Adipocyte (in vitro differentiated cells): ENCODE results near the gene EVA1C.
"Not testable (repeated sequence)": the region's sequence is repeated elsewhere in the genome, so short reads cannot be mapped to it uniquely, and the experiment has no call there.

Experiments
- DNase-seq: peaks from one replicate; pipeline ENCODE4 v3.0.0-alpha.2; 2015; ENCODE audit warnings: low read depth
- H3K27me3 ChIP-seq: replicated peaks from 2 replicates; pipeline ENCODE4 v1.7.0; 2013; ENCODE audit warnings: mild to moderate bottlenecking, low read length, moderate library complexity; ENCODE audit not compliant: control insufficient read depth, insufficient read depth
- H3K36me3 ChIP-seq: 2 replicates; pipeline ENCODE4 v1.7.0; 2013; ENCODE audit warnings: low read length, mild to moderate bottlenecking, moderate library complexity; ENCODE audit not compliant: control insufficient read depth, insufficient read depth, severe bottlenecking
- H3K4me1 ChIP-seq: 2 replicates; pipeline ENCODE4 v1.7.0; 2013; ENCODE audit warnings: mild to moderate bottlenecking, low read length, moderate library complexity; ENCODE audit not compliant: control insufficient read depth, insufficient read depth
- H3K4me3 ChIP-seq: 2 replicates; pipeline ENCODE4 v1.7.0; 2013; ENCODE audit warnings: mild to moderate bottlenecking, low read length, moderate library complexity
- H3K9ac ChIP-seq: 2 replicates; pipeline ENCODE4 v1.7.0; 2013; ENCODE audit warnings: mild to moderate bottlenecking, low read length, moderate library complexity
- H3K9me3 ChIP-seq: 2 replicates; pipeline ENCODE4 v1.7.0; 2013; ENCODE audit warnings: mild to moderate bottlenecking, low read length, moderate library complexity; ENCODE audit not compliant: control insufficient read depth

EVA1C gene

GRCh38 chr21:32426592-32427051, 14.1 kb downstream of the EVA1C start:
- Histone ChIP-seq H3K4me3 (no peak overlapping the region), H3K4me1 (peaks cover 36% of the 10 kb centered on the region), H3K27me3 (no peaks in the 10 kb centered on the region), H3K36me3 (no peaks in the 10 kb centered on the region), H3K9me3 (peaks cover 7% of the 10 kb centered on the region), H3K9ac (no peak overlapping the region)
- DNase-seq: peak; percentile 59

- Histone ChIP-seq H3K9ac (no peak overlapping the region), H3K4me1 (peaks cover 34% of the 10 kb centered on the region), H3K27me3 (no peaks in the 10 kb centered on the region), H3K9me3 (no peaks in the 10 kb centered on the region), H3K4me3 (no peak overlapping the region), H3K36me3 (no peaks in the 10 kb centered on the region)
- no peak for DNase-seq
These were observed 15.6 kb downstream of the EVA1C start for GRCh38 chr21:32427958-32428623.

- not testable (repeated sequence) for DNase-seq, H3K4me1 ChIP-seq, H3K4me3 ChIP-seq, H3K27me3 ChIP-seq, H3K36me3 ChIP-seq, H3K9me3 ChIP-seq, H3K9ac ChIP-seq
These were observed 20.6 kb downstream of the EVA1C start for GRCh38 chr21:32432982-32433660.

GRCh38 chr21:32437729-32438128, 25.2 kb downstream of the EVA1C start:
- Histone ChIP-seq H3K9me3 (no peaks in the 10 kb centered on the region), H3K36me3 (no peaks in the 10 kb centered on the region), H3K9ac (no peak overlapping the region), H3K27me3 (no peaks in the 10 kb centered on the region), H3K4me1 (no peaks in the 10 kb centered on the region), H3K4me3 (no peak overlapping the region)
- DNase-seq: no peak

- no peak for DNase-seq
- H3K36me3 ChIP-seq: no peaks in the 10 kb centered on the region
- no peaks in the 10 kb centered on the region for H3K4me1 ChIP-seq
- H3K9ac ChIP-seq: no peak overlapping the region
- H3K27me3 ChIP-seq: no peaks in the 10 kb centered on the region
- no peaks in the 10 kb centered on the region for H3K9me3 ChIP-seq
- H3K4me3 ChIP-seq: no peak overlapping the region
These were observed 30.2 kb downstream of the EVA1C start for GRCh38 chr21:32442566-32443318.

- H3K9ac ChIP-seq: no peak overlapping the region
- no peak for DNase-seq
- H3K27me3 ChIP-seq: no peaks in the 10 kb centered on the region
- H3K36me3 ChIP-seq: no peaks in the 10 kb centered on the region
- no peak overlapping the region for H3K4me3 ChIP-seq
- peaks cover 5% of the 10 kb centered on the region for H3K4me1 ChIP-seq
- no peaks in the 10 kb centered on the region for H3K9me3 ChIP-seq
These were observed 32.6 kb downstream of the EVA1C start for GRCh38 chr21:32445101-32445500.

GRCh38 chr21:32446440-32446839, 33.9 kb downstream of the EVA1C start:
- DNase-seq, H3K27me3 ChIP-seq, H3K9ac ChIP-seq, H3K36me3 ChIP-seq, H3K4me3 ChIP-seq, H3K9me3 ChIP-seq: not testable (repeated sequence)
- peaks cover 17% of the 10 kb centered on the region for H3K4me1 ChIP-seq

- H3K9ac ChIP-seq: no peak overlapping the region
- no peak for DNase-seq
- no peak overlapping the region for H3K4me3 ChIP-seq
- H3K9me3 ChIP-seq: no peaks in the 10 kb centered on the region
- no peaks in the 10 kb centered on the region for H3K27me3 ChIP-seq
- H3K36me3 ChIP-seq: no peaks in the 10 kb centered on the region
- H3K4me1 ChIP-seq: peaks cover 25% of the 10 kb centered on the region
These were observed 34.7 kb downstream of the EVA1C start for GRCh38 chr21:32447224-32447623.

GRCh38 chr21:32448803-32449594, 36.5 kb downstream of the EVA1C start:
- DNase-seq: peak; percentile 30
- Histone ChIP-seq H3K4me1 (peaks cover 26% of the 10 kb centered on the region), H3K27me3 (no peaks in the 10 kb centered on the region), H3K9me3 (no peaks in the 10 kb centered on the region), H3K36me3 (no peaks in the 10 kb centered on the region), H3K9ac (no peak overlapping the region), H3K4me3 (no peak overlapping the region)

GRCh38 chr21:32450881-32451701, 38.6 kb downstream of the EVA1C start:
- Histone ChIP-seq H3K4me1 (peaks cover 27% of the 10 kb centered on the region), H3K9ac (peak overlapping the region; percentile 69)
- DNase-seq: peak; percentile 67
- H3K27me3 ChIP-seq, H3K4me3 ChIP-seq, H3K36me3 ChIP-seq, H3K9me3 ChIP-seq: not testable (repeated sequence)
